Ishikawa (cell line): ENCODE results near the gene UBA52.

ENCODE experiments used
- CEBPB ChIP-seq: IDR thresholded peaks from 2 replicates; pipeline ENCODE4 v1.6.1; 2012
- CREB1 ChIP-seq: IDR thresholded peaks from 2 replicates; pipeline ENCODE4 v1.6.1; 2012; ENCODE audit warnings: low read depth
- EGR1 ChIP-seq: IDR thresholded peaks from 2 replicates; pipeline ENCODE4 v1.6.1; 2012
- EP300 ChIP-seq: IDR thresholded peaks from 2 replicates; pipeline ENCODE4 v1.6.1; 2012; ENCODE audit warnings: borderline replicate concordance
- FOXM1 ChIP-seq: IDR thresholded peaks from 2 replicates; pipeline ENCODE4 v1.6.1; 2012; ENCODE audit warnings: low read depth, borderline replicate concordance
- NFIC ChIP-seq: IDR thresholded peaks from 2 replicates; pipeline ENCODE4 v1.6.1; 2012
- RAD21 ChIP-seq: IDR thresholded peaks from 2 replicates; pipeline ENCODE4 v1.6.1; 2012; ENCODE audit warnings: low read depth
- REST ChIP-seq: IDR thresholded peaks from 2 replicates; pipeline ENCODE4 v1.6.1; 2012; ENCODE audit warnings: low read depth, mild to moderate bottlenecking
- TAF1 ChIP-seq: IDR thresholded peaks from 2 replicates; pipeline ENCODE4 v1.6.1; 2012; ENCODE audit warnings: low read depth, mild to moderate bottlenecking
- TEAD4 ChIP-seq: IDR thresholded peaks from 2 replicates; pipeline ENCODE4 v1.6.1; 2012
- YY1 ChIP-seq: IDR thresholded peaks from 2 replicates; pipeline ENCODE4 v1.6.1; 2012; ENCODE audit warnings: low read depth
- TF ChIP-seq, protein P1 (sequence below): IDR thresholded peaks from 2 replicates; pipeline ENCODE4 v1.6.1; 2012

- TF ChIP-seq, protein P1, sequence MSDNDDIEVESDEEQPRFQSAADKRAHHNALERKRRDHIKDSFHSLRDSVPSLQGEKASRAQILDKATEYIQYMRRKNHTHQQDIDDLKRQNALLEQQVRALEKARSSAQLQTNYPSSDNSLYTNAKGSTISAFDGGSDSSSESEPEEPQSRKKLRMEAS = peak; percentile 8; the same call in 1 of the 2 replicates
- TF ChIP-seq TEAD4 = peak; percentile 82
- TF ChIP-seq YY1 = peak; percentile 56
- peak; percentile 11; the same call in 1 of the 2 replicates for TF ChIP-seq CEBPB
- no peak for TF ChIP-seq TAF1
- no peak for TF ChIP-seq EGR1
- TF ChIP-seq EP300 = peak; percentile 84
- TF ChIP-seq RAD21 = no peak
- TF ChIP-seq FOXM1 = peak; percentile 65
- TF ChIP-seq REST = no peak
- no peak for TF ChIP-seq CREB1
- TF ChIP-seq NFIC = peak; percentile 67; the same call in 1 of the 2 replicates
Measured at GRCh38 chr19:18610556-18611326, 39.1 kb downstream of the UBA52 start.
